DOHH2 (cell line): ENCODE measurements around the gene FAM151A.

Experiments used
- CTCF ChIP-seq: fragments of 200-600 bp; sonication (generic); IDR thresholded peaks from one replicate; pipeline ENCODE4 v1.5.1; 2014; ENCODE audit warnings: antibody characterized with exemption, mild to moderate bottlenecking, low read depth, low read length; ENCODE audit not compliant: poor library complexity, severe bottlenecking
- EZH2phosphoT487 ChIP-seq: fragments of 200-600 bp; sonication (generic); IDR thresholded peaks from 2 replicates; pipeline ENCODE4 v1.6.1; 2017; ENCODE audit warnings: borderline replicate concordance, mild to moderate bottlenecking, antibody characterized with exemption, low read length, moderate library complexity, mixed read lengths

DNA sequence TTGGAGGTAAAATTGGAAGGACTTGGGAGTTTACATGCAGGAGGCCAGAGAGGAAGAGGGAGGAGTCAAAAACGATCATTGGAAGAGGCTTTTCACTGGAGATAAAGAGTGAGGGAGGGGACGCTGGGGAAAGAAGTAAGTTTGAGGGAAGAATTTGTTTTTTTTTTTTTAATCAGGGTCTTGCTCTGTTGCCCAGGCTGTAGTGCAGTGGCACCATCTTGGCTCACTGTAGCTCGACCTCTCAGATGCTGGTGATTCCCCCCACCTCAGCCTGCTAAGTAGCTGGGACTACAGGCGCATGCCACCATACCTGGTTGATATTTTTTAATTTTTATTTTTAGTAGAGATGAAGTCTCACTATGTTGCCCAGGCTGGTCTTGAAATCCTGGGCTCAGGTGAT lies 17.0 kb upstream of the FAM151A start:
- TF ChIP-seq CTCF (no peak), EZH2phosphoT487 (no peak)
